Activated T-helper 1 cell treated with anti-CD3 and anti-CD28 coated beads, Interleukin-12 subunit alpha, Interleukin-12 subunit beta, Interleukin-2, Interleukin-4 antibody, amounts not matched to agents 30 ng/mL and 10 ng/mL and 1 ng/mL, durations not matched to agents 14 hours and 24 hours and 36 hours (primary cell): ENCODE results near the gene HRH3. TPM values are rescaled to one million over a fixed set of nuclear protein-coding genes. Genes with fewer than 3 reads are reported as not detected.

Experiments used
- DNase-seq: peaks from one replicate; pipeline ENCODE4 v3.0.0; 2021; ENCODE audit warnings: low spot score
- H3K27ac Mint-ChIP-seq: one replicate; pipeline ENCODE4 v1.8.0; 2021; ENCODE audit warnings: mild to moderate bottlenecking, mixed read lengths
- H3K27me3 Mint-ChIP-seq: one replicate; pipeline ENCODE4 v1.8.0; 2022; ENCODE audit warnings: mild to moderate bottlenecking, moderate library complexity, mixed read lengths; ENCODE audit not compliant: insufficient read depth
- H3K36me3 Mint-ChIP-seq: one replicate; pipeline ENCODE4 v1.8.0; 2021; ENCODE audit warnings: low read depth, mixed read lengths
- H3K4me1 Mint-ChIP-seq: one replicate; pipeline ENCODE4 v1.8.0; 2021; ENCODE audit warnings: low read depth, mixed read lengths
- H3K4me3 Mint-ChIP-seq: one replicate; pipeline ENCODE4 v1.8.0; 2021; ENCODE audit warnings: mild to moderate bottlenecking, moderate library complexity, mixed read lengths
- H3K9me3 Mint-ChIP-seq: one replicate; pipeline ENCODE4 v1.8.0; 2021; ENCODE audit warnings: mixed read lengths
- intact Hi-C: fragments of 100-400 bp; cut with micrococcal nuclease; formaldehyde crosslinking; loops from one replicate; pipeline ENCODE4 v1.15.1; 2024
- total RNA-seq: library from RNA; stranded (reverse); gene quantifications from 2 replicates; pipeline ENCODE4 v1.2.3, GENCODE V29; 2022

The HRH3 gene
- total RNA-seq, 1 donor from 2014 or later: not detected

DNA sequence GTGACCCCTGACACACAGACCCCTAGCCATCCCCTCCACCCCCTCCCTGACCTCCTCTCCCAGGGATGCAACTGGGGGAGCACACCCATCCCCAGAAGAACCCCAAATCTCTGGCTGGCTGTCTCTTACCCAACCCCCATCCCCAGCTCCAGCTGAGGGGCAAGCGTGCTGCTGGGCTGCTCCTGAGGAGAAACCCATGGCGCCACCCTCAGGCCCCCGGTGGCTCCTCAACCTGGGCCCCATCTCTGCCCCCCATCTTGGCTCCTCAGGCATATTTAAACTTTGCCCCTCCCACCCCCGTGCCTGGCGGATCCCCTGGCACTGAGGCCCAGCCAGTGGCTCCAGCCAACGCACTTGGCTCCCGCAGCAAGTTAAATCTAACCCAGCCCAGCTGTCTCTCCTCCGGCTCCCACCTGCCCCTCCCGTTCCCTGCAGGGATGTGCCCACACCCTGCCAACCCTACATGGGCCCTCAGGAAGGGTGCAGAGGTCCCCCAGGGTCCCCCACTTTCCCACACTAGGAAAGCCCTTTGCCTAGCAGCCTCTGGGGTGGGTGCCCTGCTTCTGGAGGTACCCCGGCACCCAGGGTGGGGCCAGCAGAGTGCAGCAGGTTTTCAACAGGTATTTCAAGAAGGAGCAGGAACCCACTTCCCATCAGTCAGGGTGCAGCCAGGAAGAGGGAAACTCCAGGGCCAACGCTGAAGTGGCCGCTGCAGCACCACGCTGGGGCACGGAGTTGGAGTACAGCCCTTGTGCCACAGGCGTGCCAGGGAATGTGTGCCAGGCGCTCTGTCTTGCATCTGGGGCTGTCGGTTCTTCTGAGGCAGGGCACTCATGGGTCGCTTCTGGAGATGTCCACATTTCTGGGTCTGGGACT lies 12.9 kb upstream of the HRH3 start:
- H3K9me3 Mint-ChIP-seq: no peaks in the 10 kb centered on the region
- intact Hi-C loops: loop anchor here (10.0 kb wide), 1 partner anchor 562 kb away; the partner anchor contains the start of gene MRGBP
- H3K4me3 Mint-ChIP-seq: no peak overlapping the region
- no peaks in the 10 kb centered on the region for H3K36me3 Mint-ChIP-seq
- H3K27me3 Mint-ChIP-seq: no peaks in the 10 kb centered on the region
- H3K27ac Mint-ChIP-seq: no peak overlapping the region
- no peak for DNase-seq
- H3K4me1 Mint-ChIP-seq: peaks cover 5% of the 10 kb centered on the region

DNA sequence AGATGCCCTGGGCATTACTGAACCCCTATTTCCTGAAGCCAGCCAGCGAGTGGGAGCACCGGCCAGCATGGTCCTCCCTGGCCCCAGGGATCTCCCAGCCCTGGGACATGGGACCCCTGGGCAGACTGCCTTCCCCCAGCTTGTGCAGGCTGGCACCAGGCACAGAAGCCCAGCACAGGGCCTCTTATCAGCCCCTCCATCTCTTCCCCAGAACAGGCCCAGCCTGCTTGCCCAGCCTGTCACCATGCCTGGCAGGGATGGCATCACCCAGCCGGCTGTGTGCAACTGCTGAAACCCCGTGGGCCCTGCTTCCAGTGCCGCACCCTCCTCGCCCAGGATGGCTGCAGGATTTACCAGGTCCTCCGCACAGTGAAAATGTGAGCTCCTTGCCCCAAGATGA lies 12.1 kb upstream of the HRH3 start:
- Mint-ChIP-seq H3K36me3 (no peaks in the 10 kb centered on the region), H3K9me3 (no peaks in the 10 kb centered on the region), H3K27me3 (no peaks in the 10 kb centered on the region), H3K4me3 (no peak overlapping the region), H3K27ac (no peak overlapping the region), H3K4me1 (no peaks in the 10 kb centered on the region)
- intact Hi-C loops: loop anchor here (10.0 kb wide), 1 partner anchor 563 kb away; the partner anchor contains the start of gene MRGBP
- DNase-seq: no peak

DNA sequence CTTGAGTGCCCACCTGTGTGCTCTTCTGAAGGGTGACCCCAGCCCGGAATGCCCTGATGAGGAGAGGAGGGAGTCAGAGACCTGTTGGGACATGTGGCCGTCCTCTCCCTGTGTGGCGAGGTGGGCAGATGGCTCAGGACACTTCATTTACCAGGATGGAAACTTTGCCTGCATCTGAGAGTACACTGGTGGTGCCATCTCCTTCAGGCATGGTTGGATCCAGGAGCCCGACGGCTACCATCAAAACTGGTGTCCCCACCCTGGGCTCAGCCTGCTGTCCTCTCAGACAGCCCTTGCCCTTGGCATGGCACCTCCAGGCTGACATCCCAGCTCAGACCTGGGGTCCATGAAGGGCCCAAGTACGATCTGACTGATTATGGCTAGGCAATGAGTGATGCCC lies 11.2 kb upstream of the HRH3 start:
- Mint-ChIP-seq H3K27me3 (no peaks in the 10 kb centered on the region), H3K9me3 (no peaks in the 10 kb centered on the region), H3K27ac (no peak overlapping the region), H3K4me3 (no peak overlapping the region), H3K36me3 (no peaks in the 10 kb centered on the region), H3K4me1 (no peaks in the 10 kb centered on the region)
- no peak for DNase-seq
- intact Hi-C loops: loop anchor here (10.0 kb wide), 1 partner anchor 564 kb away; the partner anchor contains the start of gene MRGBP

DNA sequence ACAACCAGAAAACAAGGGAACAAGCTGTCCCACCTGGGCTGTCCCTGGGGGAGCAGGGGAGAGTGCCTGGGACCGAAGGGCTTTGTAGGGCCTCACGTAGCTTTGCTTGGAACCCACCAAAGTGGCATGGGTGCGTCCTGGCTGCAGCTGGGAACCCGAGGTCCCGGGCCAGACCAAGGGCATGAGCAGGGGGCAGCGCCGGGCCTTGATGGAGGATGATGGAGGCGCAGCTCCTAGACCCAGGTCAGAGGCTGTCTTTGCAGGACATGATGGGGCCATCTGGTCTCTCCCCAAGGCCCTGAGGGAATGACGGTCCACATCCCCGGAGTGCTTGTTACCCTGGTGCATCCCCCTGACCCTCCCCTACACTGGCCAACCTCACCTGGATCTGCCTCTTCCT lies 10.6 kb upstream of the HRH3 start:
- no peaks in the 10 kb centered on the region for H3K36me3 Mint-ChIP-seq
- H3K27ac Mint-ChIP-seq: no peak overlapping the region
- no peaks in the 10 kb centered on the region for H3K27me3 Mint-ChIP-seq
- intact Hi-C loops: loop anchor here (10.0 kb wide), 1 partner anchor 564 kb away; the partner anchor contains the start of gene MRGBP
- H3K9me3 Mint-ChIP-seq: no peaks in the 10 kb centered on the region
- DNase-seq: no peak
- H3K4me1 Mint-ChIP-seq: no peaks in the 10 kb centered on the region
- no peak overlapping the region for H3K4me3 Mint-ChIP-seq

DNA sequence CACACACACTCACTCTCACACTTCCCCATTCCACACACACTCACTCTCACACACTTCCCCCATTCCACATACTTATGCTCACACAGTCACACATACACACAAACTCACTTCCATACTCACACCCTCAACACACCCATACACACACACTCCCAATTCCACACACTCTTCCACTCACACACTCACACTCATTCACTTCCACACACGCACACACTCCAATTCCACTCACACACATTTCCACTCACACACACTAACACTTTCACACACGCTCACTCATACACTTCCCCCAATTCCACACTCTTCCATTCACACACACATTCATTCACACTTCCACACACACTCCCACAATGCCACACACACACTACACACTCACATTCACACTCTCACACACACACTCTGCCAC lies 10.2 kb upstream of the HRH3 start:
- no peaks in the 10 kb centered on the region for H3K27me3 Mint-ChIP-seq
- H3K27ac Mint-ChIP-seq: no peak overlapping the region
- intact Hi-C loops: loop anchor here (10.0 kb wide), 1 partner anchor 565 kb away; the partner anchor contains the start of gene MRGBP
- no peaks in the 10 kb centered on the region for H3K4me1 Mint-ChIP-seq
- DNase-seq: no peak
- no peaks in the 10 kb centered on the region for H3K36me3 Mint-ChIP-seq
- H3K4me3 Mint-ChIP-seq: no peak overlapping the region
- H3K9me3 Mint-ChIP-seq: no peaks in the 10 kb centered on the region

DNA sequence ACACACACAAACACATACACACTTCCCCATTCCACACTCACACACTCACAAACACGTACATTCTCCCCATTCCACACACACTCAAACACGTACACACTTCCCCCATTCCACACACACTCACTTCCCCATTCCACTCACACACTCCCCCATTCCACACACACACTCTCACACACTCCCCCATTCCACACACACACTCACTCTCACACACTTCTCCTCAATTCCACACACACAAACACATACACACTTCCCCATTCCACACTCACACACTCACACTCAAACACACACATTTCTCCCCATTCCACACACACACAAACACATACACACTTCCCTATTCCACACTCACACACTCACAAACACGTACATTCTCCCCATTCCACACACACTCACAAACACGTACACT lies 9.6 kb upstream of the HRH3 start:
- Mint-ChIP-seq H3K27me3 (no peaks in the 10 kb centered on the region), H3K4me3 (no peak overlapping the region), H3K4me1 (no peaks in the 10 kb centered on the region), H3K9me3 (no peaks in the 10 kb centered on the region), H3K27ac (no peak overlapping the region), H3K36me3 (no peaks in the 10 kb centered on the region)
- no peak for DNase-seq
- intact Hi-C loops: loop anchor here (10.0 kb wide), 1 partner anchor 565 kb away; the partner anchor contains the start of gene MRGBP

DNA sequence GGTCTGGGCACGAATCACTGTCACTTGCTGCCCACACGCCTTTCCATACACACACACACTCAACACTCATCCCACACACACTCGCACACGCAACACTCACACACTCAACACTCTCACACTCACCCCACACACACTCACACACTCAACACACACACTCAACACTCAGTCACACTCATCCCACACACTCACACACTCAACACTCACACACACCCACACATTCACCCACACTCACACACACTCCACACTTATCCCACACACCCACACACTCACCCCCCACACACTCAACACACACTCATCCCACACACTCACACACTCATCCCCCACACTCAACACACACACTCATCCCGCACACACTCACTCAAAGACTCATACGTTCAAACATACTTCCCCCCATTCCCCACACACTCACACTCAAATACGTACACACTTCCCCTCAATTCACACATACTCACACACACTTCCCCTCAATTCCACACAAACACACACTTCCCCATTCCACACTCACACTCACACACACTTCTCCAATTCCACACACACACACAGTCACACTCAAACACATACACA lies 9.0 kb upstream of the HRH3 start:
- no peak overlapping the region for H3K4me3 Mint-ChIP-seq
- H3K9me3 Mint-ChIP-seq: no peaks in the 10 kb centered on the region
- no peaks in the 10 kb centered on the region for H3K27me3 Mint-ChIP-seq
- no peaks in the 10 kb centered on the region for H3K36me3 Mint-ChIP-seq
- no peaks in the 10 kb centered on the region for H3K4me1 Mint-ChIP-seq
- H3K27ac Mint-ChIP-seq: no peak overlapping the region
- no peak for DNase-seq
- intact Hi-C loops: no loop called here

DNA sequence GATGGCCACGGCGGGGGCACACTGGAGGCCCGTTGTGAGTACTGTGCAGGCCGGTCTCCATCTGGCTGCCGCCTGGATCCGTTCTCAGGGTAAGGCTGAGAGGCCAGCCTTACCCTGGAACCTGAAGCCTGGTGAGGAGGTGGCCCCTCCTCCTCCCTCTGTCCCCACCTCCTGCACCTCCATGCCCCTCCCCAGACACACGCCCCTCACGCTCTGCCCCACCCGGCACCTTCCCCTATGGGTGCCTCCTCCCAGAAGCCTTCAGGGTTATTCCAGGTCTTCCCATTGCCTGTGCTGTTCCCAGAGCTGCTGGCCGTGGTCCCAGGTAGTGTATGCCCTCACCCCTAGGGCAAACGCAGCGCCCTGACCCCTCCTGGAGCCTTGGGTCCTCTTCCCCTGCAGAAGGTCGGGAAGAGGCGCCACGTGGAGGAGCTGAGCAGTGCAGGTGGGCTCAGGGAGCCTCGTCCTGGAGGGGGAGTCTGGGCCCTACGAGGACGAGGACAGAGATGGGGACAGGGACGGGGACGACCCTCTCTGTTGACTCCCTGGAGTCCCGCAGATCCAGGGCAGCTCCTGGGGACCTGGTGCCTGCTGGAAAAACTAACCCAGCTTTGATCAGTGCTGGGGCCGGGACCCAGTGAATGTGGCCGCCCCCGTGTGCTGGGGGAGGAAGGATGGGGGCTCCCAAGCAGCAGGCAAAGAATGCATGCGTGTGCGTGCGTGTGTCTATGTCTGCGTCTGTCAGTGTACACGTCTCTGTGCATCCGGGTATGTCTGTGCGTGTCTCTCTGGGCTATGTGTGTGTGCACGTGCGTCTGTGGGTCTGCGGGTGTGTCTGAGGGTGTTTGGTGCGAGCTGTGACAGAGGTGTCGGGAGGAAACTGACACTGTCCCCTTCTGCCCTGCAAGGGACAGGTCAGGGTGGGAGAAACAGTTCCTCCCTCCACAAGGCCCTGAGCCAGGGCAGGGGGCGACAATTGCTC lies 8.2 kb upstream of the HRH3 start:
- H3K4me1 Mint-ChIP-seq: no peaks in the 10 kb centered on the region
- no peaks in the 10 kb centered on the region for H3K27me3 Mint-ChIP-seq
- no peak overlapping the region for H3K27ac Mint-ChIP-seq
- intact Hi-C loops: no loop called here
- H3K9me3 Mint-ChIP-seq: no peaks in the 10 kb centered on the region
- DNase-seq: no peak
- no peak overlapping the region for H3K4me3 Mint-ChIP-seq
- H3K36me3 Mint-ChIP-seq: no peaks in the 10 kb centered on the region

DNA sequence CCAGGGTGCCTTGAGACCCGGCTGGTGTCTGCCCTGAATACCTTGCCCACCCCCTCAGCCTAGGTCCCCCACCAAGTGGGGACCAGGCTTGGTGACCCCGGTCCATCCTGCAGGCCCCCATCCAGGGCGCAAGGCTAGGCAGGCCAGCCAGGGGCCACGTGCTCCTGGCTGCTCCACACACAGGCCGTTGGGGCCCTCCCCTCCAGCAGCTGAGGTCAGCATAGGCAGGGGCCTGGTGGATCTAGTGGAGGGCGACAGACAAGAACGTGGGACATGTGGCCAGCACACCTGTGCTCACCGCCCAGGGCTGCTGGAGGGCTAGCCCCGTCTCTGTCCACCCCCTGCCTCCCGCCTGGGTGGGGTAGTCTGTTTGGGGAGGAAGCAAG lies 7.5 kb upstream of the HRH3 start:
- no peaks in the 10 kb centered on the region for H3K4me1 Mint-ChIP-seq
- H3K27me3 Mint-ChIP-seq: no peaks in the 10 kb centered on the region
- no peaks in the 10 kb centered on the region for H3K9me3 Mint-ChIP-seq
- intact Hi-C loops: no loop called here
- DNase-seq: no peak
- H3K27ac Mint-ChIP-seq: no peak overlapping the region
- no peak overlapping the region for H3K4me3 Mint-ChIP-seq
- H3K36me3 Mint-ChIP-seq: no peaks in the 10 kb centered on the region

DNA sequence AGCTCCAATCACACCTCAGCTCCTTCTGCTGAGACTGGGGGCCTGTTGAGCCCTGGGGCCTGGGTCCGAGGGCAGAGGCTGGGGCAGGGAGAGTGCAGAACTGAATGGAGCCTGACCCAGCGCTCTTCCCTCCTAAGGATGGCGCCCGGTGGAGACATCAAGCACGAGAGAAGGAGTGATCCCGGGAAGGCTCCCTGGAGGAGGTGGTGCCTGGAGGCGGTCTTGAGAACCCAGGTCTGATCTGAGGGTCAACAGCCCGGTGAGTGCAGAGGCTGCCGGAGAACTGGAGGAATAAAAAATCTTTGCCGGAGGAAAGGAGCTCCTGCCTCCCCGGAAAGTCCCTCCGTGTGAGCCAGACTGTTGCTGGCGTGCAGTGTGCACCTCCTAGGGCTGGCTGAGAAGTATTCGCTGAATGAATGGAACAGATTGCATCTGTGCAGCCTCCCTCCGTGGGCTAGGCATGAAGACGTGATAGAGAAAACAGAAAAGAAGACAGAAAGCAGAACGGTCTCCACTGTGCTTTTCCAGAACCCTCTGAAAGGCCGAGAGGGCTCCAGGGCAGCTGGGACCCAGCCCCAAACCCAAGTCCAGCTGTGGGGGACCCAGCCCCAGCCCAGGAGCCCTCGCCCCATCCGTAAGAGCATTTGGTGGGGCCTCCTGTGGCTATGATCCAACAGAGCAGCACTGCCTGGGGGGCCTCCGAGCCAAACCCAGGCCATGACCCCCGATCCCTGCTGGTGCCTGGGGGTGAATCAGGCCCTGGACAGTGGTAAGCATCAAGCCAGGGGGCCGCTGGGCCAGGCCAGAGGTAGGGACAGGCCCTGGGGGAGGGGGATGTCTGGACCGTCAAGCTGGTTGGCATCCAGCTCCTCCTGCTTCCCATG lies 6.9 kb upstream of the HRH3 start:
- H3K9me3 Mint-ChIP-seq: no peaks in the 10 kb centered on the region
- no peak overlapping the region for H3K4me3 Mint-ChIP-seq
- no peaks in the 10 kb centered on the region for H3K27me3 Mint-ChIP-seq

DNA sequence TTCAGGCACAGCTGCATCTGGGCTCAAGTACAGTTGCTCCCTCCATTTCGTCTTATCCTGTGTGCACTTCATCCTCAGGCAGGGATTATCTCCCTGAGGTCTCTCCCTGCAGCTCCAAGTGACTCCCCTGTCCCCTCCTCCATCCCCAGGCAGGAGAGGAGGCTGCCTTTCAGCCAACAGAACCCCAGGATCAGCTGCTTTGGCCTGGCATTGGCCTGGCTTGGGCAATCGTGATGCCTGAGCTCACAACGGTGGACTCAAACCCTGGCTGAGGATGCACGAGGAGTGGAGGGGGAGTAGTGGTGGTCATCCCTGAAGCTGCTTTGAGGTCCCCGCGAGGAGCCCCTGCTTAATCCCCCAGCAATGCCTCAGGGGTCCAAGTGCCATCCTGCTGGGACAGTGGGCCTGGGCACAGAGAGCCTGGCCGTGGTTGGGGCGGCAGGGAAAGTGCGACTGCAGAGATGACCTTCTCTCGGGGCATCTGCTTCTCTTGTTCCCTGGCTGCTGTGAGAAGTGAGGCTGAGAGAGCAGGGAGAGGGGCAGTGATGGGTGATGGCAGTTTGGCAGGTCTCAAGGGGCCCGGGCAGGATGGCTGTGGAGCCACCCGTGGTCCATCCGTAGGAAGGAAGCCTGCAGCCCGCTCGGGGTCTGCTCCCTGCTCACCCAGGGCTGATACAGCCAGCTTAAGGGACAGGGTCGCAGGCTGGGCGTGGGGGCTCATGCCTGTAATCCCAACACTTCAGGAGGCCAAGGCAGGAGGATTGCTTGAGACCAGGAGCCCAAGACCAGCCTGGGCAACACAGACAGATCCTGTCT lies 6.0 kb upstream of the HRH3 start:
- no peaks in the 10 kb centered on the region for H3K9me3 Mint-ChIP-seq
- no peak for DNase-seq
- H3K4me1 Mint-ChIP-seq: no peaks in the 10 kb centered on the region
- H3K36me3 Mint-ChIP-seq: no peaks in the 10 kb centered on the region
- intact Hi-C loops: no loop called here
- no peak overlapping the region for H3K4me3 Mint-ChIP-seq
- H3K27me3 Mint-ChIP-seq: peaks cover 7% of the 10 kb centered on the region
- no peak overlapping the region for H3K27ac Mint-ChIP-seq

More for the DNA sequence above, 6.9 kb upstream of the HRH3 start:
- intact Hi-C loops: no loop called here
- Mint-ChIP-seq H3K4me1 (no peaks in the 10 kb centered on the region), H3K36me3 (no peaks in the 10 kb centered on the region), H3K27ac (no peak overlapping the region)
- DNase-seq: no peak
